Fibroblast of skin of left quadriceps (primary cell): ENCODE data around the gene ATP5ME.
"Not testable (repeated sequence)": the region's sequence is repeated elsewhere in the genome, so short reads cannot be mapped to it uniquely, and the experiment has no call there.

Experiments
- DNase-seq, 2 experiments: peaks; one replicate each; pipeline ENCODE4 v3.0.0-alpha.2; 2013; ENCODE audit warnings: low read depth in 2 of 2

ATP5ME gene, protein sequence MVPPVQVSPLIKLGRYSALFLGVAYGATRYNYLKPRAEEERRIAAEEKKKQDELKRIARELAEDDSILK

DNA sequence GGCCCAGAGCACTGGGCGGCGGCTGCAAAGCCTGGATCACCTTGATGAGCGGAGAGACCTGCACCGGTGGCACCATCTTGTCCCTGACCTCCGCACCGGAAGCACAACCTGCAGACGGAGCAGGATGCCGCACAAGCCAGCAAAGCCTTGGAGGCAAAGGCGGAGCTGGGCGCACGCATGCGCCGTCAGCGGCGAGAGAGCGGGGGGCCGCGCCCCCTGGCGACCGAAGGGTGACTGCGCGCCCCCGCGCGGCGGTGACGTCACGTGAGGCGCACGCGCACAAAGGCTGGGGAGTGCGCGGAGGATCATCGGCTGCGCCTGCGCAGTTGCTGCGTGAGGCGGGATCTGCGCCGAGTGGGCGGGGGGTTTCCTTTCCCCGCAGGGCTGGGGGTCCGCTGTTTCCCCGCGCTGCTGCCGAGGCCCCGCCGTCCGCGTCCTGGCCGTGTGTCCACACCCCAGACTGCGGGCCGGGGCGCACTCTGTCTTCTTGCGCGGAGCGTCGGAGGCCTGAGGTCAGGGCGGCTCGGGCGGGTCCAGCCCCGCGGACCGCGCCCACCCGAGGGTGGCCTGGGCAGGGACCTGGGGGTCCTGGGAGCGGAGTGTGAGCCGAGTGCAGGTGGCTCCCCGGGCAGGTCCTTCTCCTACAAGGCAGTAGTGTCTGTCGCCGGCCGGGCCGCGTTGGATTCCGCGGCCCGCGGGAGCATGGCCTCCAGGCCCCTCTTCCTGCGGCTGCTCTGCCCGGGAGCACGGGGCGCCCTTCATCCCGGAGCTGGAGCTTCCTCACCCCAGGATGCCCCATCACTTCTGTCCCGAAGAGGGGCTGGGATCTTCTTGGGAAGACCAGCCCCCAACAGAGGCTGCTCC lies at the start of gene ATP5ME, which contains the start of gene MYL5:
TSS of gene ATP5ME (minus strand) at position 105 of the 864 bp plus-strand sequence. CDS start at position 76, 29 bp downstream.
TSS of gene MYL5 (plus strand) at position 371 of the 864 bp plus-strand sequence. CDS start 3,485 bp downstream, outside the sequence.
- DNase-seq, result peak; percentile 90

DNA sequence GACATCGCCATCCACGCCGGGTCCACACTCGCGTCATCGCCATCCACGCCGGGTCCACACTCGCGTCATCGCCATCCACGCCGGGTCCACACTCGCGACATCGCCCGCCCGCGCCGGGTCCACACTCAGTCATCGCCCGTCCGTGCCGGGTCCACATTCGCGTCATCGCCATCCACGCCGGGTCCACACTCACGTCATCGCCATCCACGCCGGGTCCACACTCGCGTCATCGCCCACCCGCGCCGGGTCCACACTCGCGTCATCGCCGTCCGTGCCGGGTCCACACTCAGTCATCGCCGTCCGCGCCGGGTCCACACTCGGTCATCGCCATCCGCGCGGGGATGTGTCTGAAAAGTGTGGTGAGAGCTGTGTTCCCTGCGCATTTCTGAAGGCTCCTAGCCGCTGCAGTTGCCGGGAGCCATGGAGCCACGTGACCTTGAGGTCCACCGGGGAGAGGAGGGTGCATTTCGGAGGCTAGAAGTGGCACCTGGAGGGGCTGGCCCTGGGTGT lies 48.8 kb upstream of the ATP5ME start:
- DNase-seq, result no peak

DNA sequence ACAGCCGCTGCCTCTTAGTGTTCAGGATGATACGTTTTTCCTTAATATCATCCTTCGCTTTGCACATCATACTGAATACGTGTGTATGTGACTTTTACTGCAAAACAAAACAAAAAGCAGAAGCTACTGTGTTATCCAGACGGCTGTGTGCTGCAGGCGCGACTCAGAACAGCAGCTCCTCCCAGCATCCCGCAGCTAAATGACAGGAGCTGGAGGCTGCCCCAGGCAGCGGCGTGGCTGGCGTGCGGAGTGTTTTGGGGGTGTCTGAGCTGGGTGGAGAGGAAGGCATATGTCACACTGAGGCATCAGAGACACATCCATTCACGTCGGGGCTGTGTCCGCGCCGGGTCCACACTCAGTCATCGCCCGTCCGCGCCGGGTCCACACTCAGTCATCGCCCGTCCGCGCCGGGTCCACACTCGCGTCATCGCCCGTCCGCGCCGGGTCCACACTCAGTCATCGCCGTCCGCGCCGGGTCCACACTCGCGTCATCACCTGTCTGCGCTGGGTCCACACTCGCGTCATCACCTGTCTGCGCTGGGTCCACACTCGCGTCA lies 48.2 kb upstream of the ATP5ME start:
- DNase-seq, result no peak

DNA sequence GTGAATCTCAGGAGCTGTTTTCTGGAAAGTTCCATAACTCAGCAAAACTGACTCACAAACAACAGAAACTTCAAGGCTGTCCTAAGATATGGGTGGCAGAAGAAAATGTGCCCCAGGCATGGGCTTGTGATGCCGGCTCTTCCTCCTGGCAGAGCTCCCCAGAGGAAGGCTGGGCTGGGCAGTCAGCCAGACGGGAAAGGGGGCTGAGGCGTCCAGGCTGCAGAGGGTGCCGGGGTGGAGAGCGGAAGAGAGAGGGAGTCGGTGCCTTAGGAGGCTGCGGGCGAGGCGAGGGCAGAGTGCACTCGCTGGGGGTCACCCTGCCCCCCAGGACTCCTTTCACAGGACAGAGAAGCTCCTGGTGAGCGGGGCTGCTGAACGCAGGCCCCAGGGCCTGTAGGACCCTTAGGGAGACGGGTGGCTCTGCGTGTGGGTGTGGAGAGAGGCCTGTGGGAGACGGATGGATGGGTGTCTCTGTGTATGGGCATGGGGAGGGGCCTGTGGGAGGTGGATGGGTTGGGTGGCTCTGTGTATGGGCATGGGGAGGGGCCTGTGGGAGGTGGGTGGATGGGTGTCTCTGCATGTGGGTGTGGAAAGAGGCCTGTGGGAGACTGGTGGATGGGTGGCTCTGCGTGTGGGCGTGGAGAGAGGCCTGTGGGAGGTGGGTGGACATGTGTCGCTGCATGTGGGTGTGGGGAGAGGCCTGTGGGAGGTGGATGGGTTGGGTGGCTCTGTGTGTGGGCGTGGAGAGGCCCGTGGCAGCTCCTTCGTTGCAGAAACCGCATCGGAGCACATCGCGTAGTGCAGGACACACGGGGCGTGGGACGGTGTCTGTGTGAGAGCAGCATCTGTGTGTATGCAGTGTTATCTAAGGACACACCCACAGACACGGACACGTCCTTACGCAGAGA lies 47.4 kb upstream of the ATP5ME start:
- DNase-seq, result no peak

DNA sequence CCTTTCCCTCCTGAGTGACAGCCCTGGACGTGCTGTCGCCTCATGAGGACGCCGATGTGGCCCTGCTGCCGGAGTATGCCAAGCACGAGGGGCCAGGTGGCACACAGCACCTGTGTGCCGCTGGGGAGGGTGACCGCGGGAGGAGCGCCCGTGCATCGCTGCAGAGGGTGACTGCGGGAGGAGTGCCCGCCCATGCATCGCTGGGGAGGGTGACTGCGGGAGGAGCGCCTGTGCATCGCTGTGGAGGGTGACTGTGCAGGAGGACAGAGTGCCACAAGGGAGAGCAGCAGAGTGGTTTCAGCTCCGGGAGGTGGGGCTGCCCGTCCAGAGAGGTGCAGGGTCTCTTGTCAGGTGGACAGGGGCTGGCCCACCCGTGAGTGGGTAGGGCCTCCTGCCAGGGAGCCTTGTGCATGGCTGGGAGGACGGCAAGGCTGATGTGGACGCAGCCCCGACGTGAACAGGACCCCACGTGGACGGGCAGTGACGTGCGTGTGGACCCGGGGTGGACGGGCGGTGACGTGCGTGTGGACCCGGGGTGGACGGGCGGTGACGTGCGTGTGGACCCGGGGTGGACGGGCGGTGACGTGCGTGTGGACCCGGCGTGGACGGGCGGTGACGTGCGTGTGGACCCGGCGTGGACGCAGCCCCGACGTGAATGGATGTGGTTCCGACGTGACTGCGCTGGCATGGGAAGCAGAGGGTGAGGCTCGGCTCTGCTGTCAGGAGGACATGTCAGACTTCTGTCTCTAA lies 46.2 kb upstream of the ATP5ME start:
- DNase-seq, result no peak

DNA sequence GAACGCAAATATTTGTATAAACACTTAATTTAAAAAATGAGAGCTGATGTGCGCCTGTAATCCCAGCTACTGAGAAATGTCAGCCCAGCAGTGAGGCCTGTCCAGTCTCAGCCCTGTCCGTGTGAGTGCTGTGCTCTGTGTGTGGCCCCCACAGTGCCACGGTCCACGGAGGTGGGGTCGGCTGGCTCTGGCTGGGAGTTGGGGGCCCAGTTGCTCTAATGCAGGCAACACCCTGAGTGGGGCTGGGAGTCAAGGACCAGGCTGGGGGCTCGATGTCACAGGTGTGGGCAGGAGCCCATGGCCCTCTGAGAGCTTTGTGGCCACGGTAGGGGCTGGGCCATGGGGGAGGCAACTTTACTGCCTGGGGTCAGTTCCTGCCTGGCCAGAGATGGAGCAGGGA lies 44.4 kb upstream of the ATP5ME start:
- no peak for DNase-seq

DNA sequence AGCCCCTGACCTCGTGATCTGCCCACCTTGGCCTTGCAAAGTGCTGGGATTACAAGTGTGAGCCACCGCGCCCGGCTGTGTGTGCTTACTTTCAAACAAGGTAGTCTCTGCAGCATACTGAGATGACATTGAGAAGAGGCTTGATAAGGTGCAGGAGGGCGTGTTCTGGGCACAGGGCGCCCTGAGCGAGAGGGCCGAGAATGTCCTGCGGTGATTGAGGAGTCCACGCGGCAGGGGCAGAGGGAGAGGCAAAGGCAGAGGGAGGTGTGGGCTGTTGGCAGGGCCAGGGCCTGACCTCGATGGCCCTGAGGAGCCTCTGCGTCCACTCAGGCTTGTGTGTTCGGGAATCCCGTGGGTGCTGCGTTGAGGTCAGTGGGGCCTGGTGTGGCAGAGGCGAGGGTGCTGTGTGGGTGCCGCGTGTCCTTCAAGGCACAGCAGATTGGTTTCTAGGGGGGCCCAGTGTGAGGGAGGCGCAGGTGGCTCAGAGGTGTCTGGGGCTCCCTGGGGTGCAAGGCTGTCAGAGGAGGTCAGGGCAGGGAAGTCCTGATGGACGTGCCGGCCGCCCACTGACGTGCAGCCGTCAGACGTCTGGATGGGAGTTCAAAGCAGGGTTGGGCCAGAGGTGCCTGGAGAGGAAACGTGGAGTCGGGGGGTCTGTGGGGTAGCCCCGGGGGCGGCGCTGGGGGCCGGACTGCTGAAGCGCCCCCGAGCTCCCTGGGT lies 43.7 kb upstream of the ATP5ME start:
- DNase-seq, result no peak

DNA sequence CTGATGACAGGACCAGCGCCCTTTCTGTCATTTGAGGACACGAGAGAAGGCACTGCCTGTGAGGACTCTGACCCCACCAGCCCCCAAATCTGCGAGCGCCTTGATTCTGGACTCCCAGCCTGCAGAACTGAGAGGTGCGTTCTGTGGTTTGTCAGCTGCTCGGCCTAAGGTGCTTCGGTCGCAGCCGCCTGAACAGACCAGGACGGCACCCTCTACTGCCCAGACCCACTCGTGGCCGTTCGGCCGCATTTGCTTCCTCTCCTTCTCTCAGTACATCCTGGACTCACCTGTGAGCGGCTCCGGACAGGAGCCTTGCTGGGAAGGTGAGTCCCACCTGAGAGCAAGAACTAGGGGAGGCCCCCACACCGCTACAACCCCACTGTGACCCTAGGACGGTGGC lies 40.0 kb upstream of the ATP5ME start:
- DNase-seq, result no peak

DNA sequence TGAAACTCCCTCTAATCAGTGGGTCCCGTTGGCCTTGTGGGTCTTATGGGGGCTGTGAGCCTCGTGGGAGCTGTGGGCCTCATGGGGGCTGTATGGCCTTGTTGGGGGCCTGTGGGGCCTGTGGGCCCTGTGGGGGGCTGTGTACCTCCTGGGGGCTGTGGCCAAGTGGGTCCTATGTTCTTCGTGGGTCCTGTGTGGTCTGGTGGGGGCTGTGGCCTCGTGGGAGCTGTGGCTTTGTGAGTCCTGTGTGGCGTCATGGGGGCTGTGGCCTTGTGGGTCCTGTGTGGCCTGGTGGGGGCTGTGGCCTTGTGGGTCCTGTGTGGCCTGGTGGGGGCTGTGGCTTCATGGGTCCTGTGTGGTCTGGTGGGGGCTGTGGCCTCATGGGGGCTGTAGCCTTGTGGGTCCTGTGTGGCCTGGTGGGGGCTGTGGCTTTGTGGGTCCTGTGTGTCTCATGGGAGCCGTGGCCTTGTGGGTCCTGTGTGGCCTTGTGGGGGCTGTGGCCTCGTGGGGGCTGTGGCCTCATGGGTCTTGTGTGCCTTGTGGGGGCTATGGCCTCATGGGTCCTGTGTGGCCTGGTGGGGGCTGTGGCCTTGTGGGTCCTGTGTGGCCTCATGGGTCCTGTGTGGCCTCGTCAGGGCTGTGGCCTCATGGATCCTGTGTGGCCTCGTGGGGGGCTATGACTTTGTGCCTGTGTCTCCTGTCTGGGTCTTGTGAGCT lies 39.0 kb upstream of the ATP5ME start:
- DNase-seq, result no peak

DNA sequence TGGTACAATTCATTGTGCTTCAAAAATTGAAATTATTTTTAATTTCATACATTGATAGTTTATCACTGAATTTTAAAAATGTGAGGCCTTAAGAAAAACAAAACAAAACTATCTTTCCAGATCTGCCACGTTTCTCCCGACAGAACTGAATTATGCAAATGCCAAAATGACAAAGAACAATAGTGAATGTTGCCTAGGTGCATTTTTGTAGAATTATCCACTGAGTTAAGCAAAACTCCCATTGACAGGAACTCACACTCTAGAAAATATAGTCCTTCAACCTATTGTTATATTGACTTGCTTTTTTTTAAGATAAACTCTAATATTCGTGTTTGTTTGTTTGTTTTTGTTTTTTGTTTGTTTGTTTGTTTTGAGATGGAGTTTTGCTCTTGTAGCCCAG lies 38.0 kb upstream of the ATP5ME start:
- no peak for DNase-seq

DNA sequence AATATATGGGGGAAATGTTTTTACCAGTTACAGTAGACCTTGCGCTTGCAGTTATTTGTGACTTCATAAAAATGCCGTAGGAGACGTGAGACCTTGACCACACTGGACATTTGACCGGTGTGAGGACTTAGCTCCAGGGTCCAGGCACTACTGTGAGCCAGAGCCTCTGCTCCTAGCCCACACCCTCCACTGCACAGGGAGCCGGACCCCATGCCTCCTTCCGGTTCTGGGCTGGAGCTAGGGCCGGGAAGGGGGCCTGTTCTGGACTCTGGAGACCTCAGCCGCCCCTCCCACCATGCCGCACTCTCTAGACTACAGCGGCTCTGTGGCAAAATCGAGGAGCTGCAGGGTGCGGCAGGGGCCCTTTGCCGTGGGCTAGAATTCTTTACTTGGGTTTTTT lies 36.8 kb upstream of the ATP5ME start:
- no peak for DNase-seq

DNA sequence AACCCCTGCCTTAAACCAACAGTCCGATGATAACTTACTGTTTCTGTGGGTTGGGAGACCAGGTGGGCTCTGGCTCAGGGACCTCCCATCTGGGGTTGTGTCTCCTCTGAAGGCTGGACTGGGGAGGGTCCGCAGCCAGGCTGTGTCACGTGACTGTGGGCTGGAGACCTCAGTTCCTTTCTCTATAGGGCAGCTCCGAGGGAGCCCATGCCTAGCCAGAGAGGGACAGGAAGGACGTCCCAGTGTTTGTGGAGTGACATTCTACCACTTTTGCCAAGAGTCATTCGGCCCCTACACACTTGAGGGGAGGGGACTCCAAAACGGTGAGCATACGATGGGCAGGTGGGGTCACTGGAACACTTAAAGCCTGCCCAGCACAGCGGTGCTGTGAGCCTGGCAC lies 36.0 kb upstream of the ATP5ME start:
- no peak for DNase-seq

DNA sequence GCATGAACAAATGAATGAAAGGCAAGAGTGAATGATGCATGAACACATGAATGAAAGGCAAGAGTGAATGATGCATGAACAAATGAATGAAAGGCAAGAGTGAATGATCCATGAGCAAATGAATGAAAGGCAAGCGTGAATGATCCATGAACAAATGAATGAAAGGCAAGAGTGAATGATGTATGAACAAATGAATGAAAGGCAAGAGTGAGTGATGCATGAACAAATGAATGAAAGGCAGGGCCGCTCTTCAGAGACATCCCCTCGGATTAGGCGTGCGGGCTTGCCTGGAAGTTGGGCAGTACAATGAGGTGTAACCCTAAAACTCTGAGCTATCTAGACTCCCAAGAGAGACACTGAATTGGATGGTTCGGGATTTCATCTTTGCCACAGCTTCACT lies 35.3 kb upstream of the ATP5ME start:
- no peak for DNase-seq

DNA sequence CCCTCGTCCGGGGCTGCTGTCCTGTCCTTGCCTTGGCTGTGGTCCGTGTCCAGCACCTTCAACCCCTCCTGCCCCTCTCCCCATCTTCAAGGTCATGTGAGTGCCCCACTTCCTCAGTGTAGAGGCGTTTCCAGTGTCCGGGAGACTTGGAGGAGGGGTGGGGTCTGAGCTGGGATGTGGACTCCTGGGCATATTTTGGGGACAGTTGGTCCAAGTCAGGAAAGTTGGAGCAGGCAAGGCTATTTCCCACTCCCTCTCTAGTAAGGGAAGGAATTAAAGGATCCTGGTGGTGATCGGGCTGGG lies 34.5 kb upstream of the ATP5ME start:
- DNase-seq, result no peak

DNA sequence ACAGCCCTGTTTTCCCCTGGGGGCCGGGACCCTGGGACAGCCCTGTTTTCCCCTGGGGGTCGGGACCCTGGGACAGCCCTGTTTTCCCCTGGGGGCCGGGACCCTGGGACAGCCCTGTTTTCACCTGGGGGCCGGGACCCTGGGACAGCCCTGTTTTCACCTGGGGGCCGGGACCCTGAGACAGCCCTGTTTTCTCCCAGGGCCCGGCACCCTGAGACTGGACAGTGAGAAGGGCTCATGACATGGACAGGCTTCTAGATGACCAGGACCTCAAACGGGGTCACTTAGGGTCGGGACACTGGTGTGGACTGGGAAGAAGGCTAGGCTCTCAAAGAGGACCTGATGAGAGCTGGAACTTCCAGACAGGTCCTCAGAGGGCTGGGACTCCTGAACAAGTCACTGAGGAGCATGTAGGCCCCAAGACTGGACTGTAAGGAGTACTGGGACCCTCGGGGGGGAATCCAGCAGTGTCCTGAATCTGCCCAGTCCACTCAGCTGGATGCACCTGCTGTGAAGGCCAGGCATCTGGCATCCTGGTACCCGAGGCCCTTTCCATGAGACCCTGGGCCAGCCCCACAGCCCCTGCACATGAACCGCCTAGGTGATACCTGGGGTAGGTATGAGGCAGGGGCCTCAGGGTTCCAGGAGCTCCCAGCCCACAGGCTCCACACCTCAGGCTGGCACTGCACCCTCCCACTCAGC lies 34.0 kb upstream of the ATP5ME start:
- DNase-seq, result no peak

DNA sequence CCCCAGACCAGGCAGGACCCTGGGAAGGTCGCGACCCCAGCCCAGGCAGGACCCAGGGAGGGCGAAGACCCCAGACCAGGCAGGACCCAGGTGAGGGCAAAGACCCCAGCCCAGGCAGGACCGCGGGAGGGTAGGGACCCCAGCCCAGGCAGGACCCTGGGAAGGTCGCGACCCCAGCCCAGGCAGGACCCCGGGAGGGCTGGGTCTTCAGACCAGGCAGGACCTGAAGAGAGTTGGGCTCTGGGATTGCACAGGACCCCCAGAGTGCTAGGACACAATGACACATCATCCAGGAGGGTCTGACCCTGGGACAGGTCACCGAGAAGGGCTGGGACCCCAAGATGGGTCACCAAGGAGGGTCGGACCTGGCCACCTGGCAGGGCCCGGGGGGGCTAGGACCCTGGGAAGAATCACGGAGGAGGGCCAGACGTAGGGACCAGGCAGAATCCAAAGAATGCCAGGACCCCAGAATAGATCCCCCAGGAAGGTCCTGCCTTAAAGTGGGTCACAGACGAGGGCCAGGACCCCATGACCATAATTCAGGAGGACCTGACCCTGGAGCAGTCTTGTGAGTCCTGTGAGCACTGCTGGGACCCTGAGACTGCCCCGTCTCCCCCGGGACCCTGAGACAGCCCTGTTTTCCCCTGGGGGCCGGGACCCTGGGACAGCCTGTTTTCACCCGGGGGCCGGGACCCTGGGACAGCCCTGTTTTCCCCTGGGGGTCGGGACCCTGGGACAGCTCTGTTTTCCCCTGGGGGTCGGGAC lies 32.9 kb upstream of the ATP5ME start:
- no peak for DNase-seq

DNA sequence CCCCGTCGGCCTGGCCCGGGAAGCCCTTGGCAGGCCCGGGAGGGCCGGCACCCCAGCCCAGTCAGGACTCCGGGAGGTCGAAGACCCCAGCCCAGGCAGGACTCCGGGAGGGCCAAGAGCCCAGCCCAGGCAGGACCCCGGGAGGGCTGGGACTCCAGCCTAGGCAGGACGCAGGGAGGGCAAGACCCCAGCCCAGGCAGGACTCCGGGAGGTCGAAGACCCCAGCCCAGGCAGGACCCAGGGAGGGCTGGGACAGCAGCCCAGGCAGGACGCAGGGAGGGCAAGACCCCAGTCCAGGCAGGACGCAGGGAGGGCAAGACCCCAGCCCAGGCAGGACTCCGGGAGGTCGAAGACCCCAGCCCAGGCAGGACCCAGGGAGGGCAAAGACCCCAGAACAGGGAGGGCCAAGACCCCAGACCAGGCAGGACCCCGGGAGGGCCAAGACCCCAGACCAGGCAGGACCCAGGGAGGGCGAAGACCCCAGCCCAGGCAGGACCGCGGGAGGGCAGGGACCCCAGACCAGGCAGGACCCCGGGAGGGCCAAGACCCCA lies 32.1 kb upstream of the ATP5ME start:
- not testable (repeated sequence) for DNase-seq
